Muscle layer of duodenum (tissue), 2 donors: Measurements from ENCODE around the gene SPHK2.
"Not testable (repeated sequence)": the region's sequence is repeated elsewhere in the genome, so short reads cannot be mapped to it uniquely, and the experiment has no call there.

Source experiments
- H3K27ac ChIP-seq: one replicate; pipeline ENCODE4 v1.7.0; 2013; ENCODE audit warnings: mild to moderate bottlenecking, low read length
- H3K27me3 ChIP-seq: one replicate; pipeline ENCODE4 v1.7.0; 2013; ENCODE audit warnings: low read depth, mild to moderate bottlenecking, control low read depth, low read length
- H3K36me3 ChIP-seq, 2 donors: one replicate each; pipeline ENCODE4 v1.7.0; 2013; ENCODE audit warnings: low read length in 2 of 2, control low read depth in 1 of 2, mild to moderate bottlenecking in 1 of 2; ENCODE audit not compliant: insufficient read depth in 2 of 2, control insufficient read depth in 1 of 2
- H3K4me1 ChIP-seq, 2 donors: one replicate each; pipeline ENCODE4 v1.7.0; 2013; ENCODE audit warnings: low read length in 2 of 2, mild to moderate bottlenecking in 2 of 2, control low read depth in 1 of 2, moderate library complexity in 1 of 2; ENCODE audit not compliant: insufficient read depth in 2 of 2, control insufficient read depth in 1 of 2
- H3K4me3 ChIP-seq, 2 donors: one replicate each; pipeline ENCODE4 v1.7.0; 2013; ENCODE audit warnings: low read length in 2 of 2, low read depth in 1 of 2, mild to moderate bottlenecking in 1 of 2
- H3K9me3 ChIP-seq, 2 donors: one replicate each; pipeline ENCODE4 v1.7.0; 2013; ENCODE audit warnings: low read length in 2 of 2, control low read depth in 1 of 2, mild to moderate bottlenecking in 1 of 2; ENCODE audit not compliant: control insufficient read depth in 1 of 2
- donor health status: healthy.

Gene SPHK2

GRCh38 chr19:48654299-48655059, 35.2 kb downstream of the SPHK2 start:
- Histone ChIP-seq H3K9me3 (no peaks in the 10 kb centered on the region), H3K27ac (no peak overlapping the region), H3K27me3 (no peaks in the 10 kb centered on the region), H3K4me1 (no peaks in the 10 kb centered on the region), H3K36me3 (no peaks in the 10 kb centered on the region), H3K4me3 (no peak overlapping the region)

GRCh38 chr19:48656840-48657474, 37.7 kb downstream of the SPHK2 start:
- no peaks in the 10 kb centered on the region for H3K4me1 ChIP-seq
- no peak overlapping the region for H3K4me3 ChIP-seq
- H3K36me3 ChIP-seq, result no peaks in the 10 kb centered on the region
- H3K27ac ChIP-seq, result no peak overlapping the region
- H3K27me3 ChIP-seq, result no peaks in the 10 kb centered on the region
- no peaks in the 10 kb centered on the region for H3K9me3 ChIP-seq

GRCh38 chr19:48657828-48658227, 38.5 kb downstream of the SPHK2 start:
- not testable (repeated sequence) for H3K4me3 ChIP-seq, H3K27me3 ChIP-seq, H3K27ac ChIP-seq, H3K36me3 ChIP-seq, H3K9me3 ChIP-seq, H3K4me1 ChIP-seq

GRCh38 chr19:48658483-48658882, 39.2 kb downstream of the SPHK2 start:
- no peaks in the 10 kb centered on the region for H3K9me3 ChIP-seq
- H3K27ac ChIP-seq, result no peak overlapping the region
- H3K4me3 ChIP-seq, result no peak overlapping the region
- H3K4me1 ChIP-seq, result no peaks in the 10 kb centered on the region
- H3K27me3 ChIP-seq, result no peaks in the 10 kb centered on the region
- H3K36me3 ChIP-seq, result no peaks in the 10 kb centered on the region

GRCh38 chr19:48659768-48660167, 40.5 kb downstream of the SPHK2 start:
- Histone ChIP-seq H3K4me1 (no peaks in the 10 kb centered on the region), H3K9me3 (no peaks in the 10 kb centered on the region), H3K4me3 (no peak overlapping the region), H3K27me3 (no peaks in the 10 kb centered on the region), H3K36me3 (no peaks in the 10 kb centered on the region), H3K27ac (no peak overlapping the region)

GRCh38 chr19:48660852-48661710, 41.8 kb downstream of the SPHK2 start:
- Histone ChIP-seq H3K9me3 (no peaks in the 10 kb centered on the region), H3K27me3 (no peaks in the 10 kb centered on the region), H3K4me1 (no peaks in the 10 kb centered on the region), H3K27ac (peak overlapping the region; percentile 71), H3K4me3 (peak overlapping the region; percentile 10 to 35), H3K36me3 (no peaks in the 10 kb centered on the region)

GRCh38 chr19:48661711-48662090, 42.4 kb downstream of the SPHK2 start:
- Histone ChIP-seq H3K4me3 (no peak overlapping the region), H3K4me1 (no peaks in the 10 kb centered on the region), H3K27ac (no peak overlapping the region), H3K27me3 (no peaks in the 10 kb centered on the region), H3K36me3 (no peaks in the 10 kb centered on the region), H3K9me3 (no peaks in the 10 kb centered on the region)

- H3K9me3 ChIP-seq, result no peaks in the 10 kb centered on the region
- no peak overlapping the region for H3K4me3 ChIP-seq
- H3K27ac ChIP-seq, result no peak overlapping the region
- H3K36me3 ChIP-seq, result no peaks in the 10 kb centered on the region
- H3K4me1 ChIP-seq, result no peaks in the 10 kb centered on the region
- H3K27me3 ChIP-seq, result no peaks in the 10 kb centered on the region
Measured at GRCh38 chr19:48663667-48664066, 44.4 kb downstream of the SPHK2 start.

- H3K27me3 ChIP-seq, result no peaks in the 10 kb centered on the region
- no peaks in the 10 kb centered on the region for H3K4me1 ChIP-seq
- no peak overlapping the region for H3K4me3 ChIP-seq
- H3K9me3 ChIP-seq, result no peaks in the 10 kb centered on the region
- H3K27ac ChIP-seq, result no peak overlapping the region
- H3K36me3 ChIP-seq, result no peaks in the 10 kb centered on the region
Measured at GRCh38 chr19:48664476-48664875, 45.2 kb downstream of the SPHK2 start.

GRCh38 chr19:48665786-48666185, 46.5 kb downstream of the SPHK2 start:
- H3K9me3 ChIP-seq, result no peaks in the 10 kb centered on the region
- H3K36me3 ChIP-seq, result no peaks in the 10 kb centered on the region
- H3K27ac ChIP-seq, result no peak overlapping the region
- no peaks in the 10 kb centered on the region for H3K27me3 ChIP-seq
- no peaks in the 10 kb centered on the region for H3K4me1 ChIP-seq
- H3K4me3 ChIP-seq, result no peak overlapping the region

- Histone ChIP-seq H3K4me1 (no peaks in the 10 kb centered on the region), H3K36me3 (no peaks in the 10 kb centered on the region), H3K9me3 (no peaks in the 10 kb centered on the region), H3K27me3 (no peaks in the 10 kb centered on the region), H3K4me3 (no peak overlapping the region), H3K27ac (no peak overlapping the region)
Measured at GRCh38 chr19:48668332-48668731, 49.0 kb downstream of the SPHK2 start.
